Esophagus (tissue), 2 donors: Measurements from ENCODE around the gene LRRC4C. TPM values are rescaled to one million over a fixed set of nuclear protein-coding genes. Genes with fewer than 3 reads are reported as not detected.

Source experiments
- H3K27ac ChIP-seq, 2 donors: one replicate each; pipeline ENCODE4 v1.5.1; 2013; ENCODE audit warnings: low read depth in 2 of 2, mild to moderate bottlenecking in 2 of 2, inconsistent platforms in 1 of 2, low read length in 1 of 2, moderate library complexity in 1 of 2
- H3K27me3 ChIP-seq, 2 donors: one replicate each; pipeline ENCODE4 v1.6.1; 2013; ENCODE audit warnings: low read length in 2 of 2, control low read depth in 1 of 2, mild to moderate bottlenecking in 1 of 2; ENCODE audit not compliant: insufficient read depth in 2 of 2, control insufficient read depth in 1 of 2
- H3K36me3 ChIP-seq, 2 donors: one replicate each; pipeline ENCODE4 v1.6.1; 2013; ENCODE audit warnings: low read length in 1 of 2; ENCODE audit not compliant: control insufficient read depth in 2 of 2, insufficient read depth in 2 of 2
- H3K4me1 ChIP-seq, 2 donors: one replicate each; pipeline ENCODE4 v1.6.1; 2013; ENCODE audit warnings: low read length in 1 of 2; ENCODE audit not compliant: control insufficient read depth in 2 of 2, insufficient read depth in 2 of 2
- H3K4me3 ChIP-seq, 2 donors: one replicate each; pipeline ENCODE4 v1.5.1; 2013; ENCODE audit warnings: low read length in 2 of 2, mild to moderate bottlenecking in 2 of 2, low read depth in 1 of 2, moderate library complexity in 1 of 2
- H3K9me3 ChIP-seq, 2 donors: one replicate each; pipeline ENCODE4 v1.6.1; 2013; ENCODE audit warnings: mild to moderate bottlenecking in 2 of 2, low read depth in 1 of 2, low read length in 1 of 2, moderate library complexity in 1 of 2; ENCODE audit not compliant: control insufficient read depth in 2 of 2, insufficient read depth in 1 of 2
- WGBS, 2 donors: extraction: QIAGEN DNeasy Blood & Tissue Kit; methylation state at CpG; one replicate each; pipeline ENCODE4 v1.1.7; 2013; 5-methylcytosine and 5-hydroxymethylcytosine counted together
- polyA plus RNA-seq, 2 donors: library from polyadenylated mRNA; stranded (reverse); fragments of 200-250 nt; gene quantifications; one replicate each; pipeline ENCODE4 v1.2.3, GENCODE V29; 2013
- donor health status: healthy with polysubstance abuse.
- donor health status: Bipolar disorder and iron deficiency.

The LRRC4C gene
- polyA plus RNA-seq, 2 donors: 0.04 to 0.12 TPM

- no peaks in the 10 kb centered on the region for H3K9me3 ChIP-seq
- H3K4me1 ChIP-seq: no peaks in the 10 kb centered on the region
- no peak overlapping the region for H3K4me3 ChIP-seq
- no peaks in the 10 kb centered on the region for H3K36me3 ChIP-seq
- WGBS, 2 donors: 51 to 55% methylated on average over 7 of the region's 7 CpGs
- no peaks in the 10 kb centered on the region for H3K27me3 ChIP-seq
- H3K27ac ChIP-seq: no peak overlapping the region
Measured at GRCh38 chr11:41377709-41378394, 81.6 kb downstream of the LRRC4C start.

GRCh38 chr11:41351825-41352224 lies 107.6 kb downstream of the LRRC4C start:
- Histone ChIP-seq H3K4me3 (no peak overlapping the region), H3K9me3 (no peaks in the 10 kb centered on the region)

GRCh38 chr11:41346042-41346441 lies 113.4 kb downstream of the LRRC4C start:
- Histone ChIP-seq H3K9me3 (no peaks in the 10 kb centered on the region), H3K36me3 (no peaks in the 10 kb centered on the region), H3K4me3 (no peak overlapping the region), H3K27me3 (no peaks in the 10 kb centered on the region), H3K27ac (no peak overlapping the region), H3K4me1 (no peaks in the 10 kb centered on the region)
- 90% methylated on average over 2 of the region's 2 CpGs for WGBS, 2 donors

More at GRCh38 chr11:41351825-41352224, 107.6 kb downstream of the LRRC4C start:
- H3K4me1 ChIP-seq: no peaks in the 10 kb centered on the region
- H3K36me3 ChIP-seq: no peaks in the 10 kb centered on the region
- WGBS, 2 donors: 49 to 70% methylated on average over 2 of the region's 2 CpGs
- no peaks in the 10 kb centered on the region for H3K27me3 ChIP-seq
- no peak overlapping the region for H3K27ac ChIP-seq

- Histone ChIP-seq H3K9me3 (peaks cover 0 to 2% of the 10 kb centered on the region in 2 donors), H3K36me3 (no peaks in the 10 kb centered on the region), H3K4me3 (no peak overlapping the region), H3K27ac (no peak overlapping the region), H3K27me3 (no peaks in the 10 kb centered on the region), H3K4me1 (no peaks in the 10 kb centered on the region)
- WGBS, 2 donors: 60 to 62% methylated on average over 7 of the region's 7 CpGs
Measured at GRCh38 chr11:41334007-41334933, 125.2 kb downstream of the LRRC4C start.

GRCh38 chr11:41333357-41333756 lies 126.1 kb downstream of the LRRC4C start:
- Histone ChIP-seq H3K36me3 (no peaks in the 10 kb centered on the region), H3K27ac (no peak overlapping the region), H3K27me3 (no peaks in the 10 kb centered on the region), H3K4me3 (no peak overlapping the region), H3K9me3 (peaks cover 0 to 2% of the 10 kb centered on the region in 2 donors), H3K4me1 (no peaks in the 10 kb centered on the region)
- 80 to 81% methylated on average over 1 of the region's 1 CpG for WGBS, 2 donors

- H3K36me3 ChIP-seq: no peaks in the 10 kb centered on the region
- no peak overlapping the region for H3K27ac ChIP-seq
- no peaks in the 10 kb centered on the region for H3K4me1 ChIP-seq
- no peak overlapping the region for H3K4me3 ChIP-seq
- no peaks in the 10 kb centered on the region for H3K27me3 ChIP-seq
- 71 to 81% methylated on average over 4 of the region's 4 CpGs for WGBS, 2 donors
- H3K9me3 ChIP-seq: no peaks in the 10 kb centered on the region
Measured at GRCh38 chr11:41328324-41328723, 131.1 kb downstream of the LRRC4C start.

- no peak overlapping the region for H3K4me3 ChIP-seq
- no peaks in the 10 kb centered on the region for H3K36me3 ChIP-seq
- WGBS, 2 donors: 87 to 92% methylated on average over 3 of the region's 3 CpGs
- no peak overlapping the region for H3K27ac ChIP-seq
- no peaks in the 10 kb centered on the region for H3K4me1 ChIP-seq
- H3K27me3 ChIP-seq: no peaks in the 10 kb centered on the region
- peaks cover 0 to 2% of the 10 kb centered on the region in 2 donors for H3K9me3 ChIP-seq
Measured at GRCh38 chr11:41323446-41323845, 136.0 kb downstream of the LRRC4C start.

- no peaks in the 10 kb centered on the region for H3K27me3 ChIP-seq
- H3K4me1 ChIP-seq: no peaks in the 10 kb centered on the region
- WGBS, 2 donors: 75 to 84% methylated on average over 1 of the region's 1 CpG
- no peaks in the 10 kb centered on the region for H3K36me3 ChIP-seq
- peaks cover 0 to 2% of the 10 kb centered on the region in 2 donors for H3K9me3 ChIP-seq
- H3K27ac ChIP-seq: no peak overlapping the region
- no peak overlapping the region for H3K4me3 ChIP-seq
Measured at GRCh38 chr11:41320653-41321052, 138.8 kb downstream of the LRRC4C start.

GRCh38 chr11:41320238-41320637 lies 139.2 kb downstream of the LRRC4C start:
- Histone ChIP-seq H3K27me3 (no peaks in the 10 kb centered on the region), H3K4me1 (no peaks in the 10 kb centered on the region), H3K9me3 (peaks cover 0 to 2% of the 10 kb centered on the region in 2 donors), H3K36me3 (no peaks in the 10 kb centered on the region), H3K27ac (no peak overlapping the region), H3K4me3 (no peak overlapping the region)
- WGBS, 2 donors: 50 to 53% methylated on average over 3 of the region's 3 CpGs
